Vagina (tissue), 2 donors: Measurements from ENCODE around the gene C9orf78.

ENCODE experiments used
- CTCF ChIP-seq, 3 experiments: fragments of 450-650 bp in 2 of 3; fragments of 200-600 bp in 1 of 3; sonication (generic) in 1 of 3; IDR thresholded peaks; one replicate each; pipeline ENCODE4 v1.5.1; 2017 to 2019; ENCODE audit warnings: antibody characterized with exemption in 3 of 3, mild to moderate bottlenecking in 2 of 3, moderate library complexity in 2 of 3
- POLR2A ChIP-seq, 2 donors: fragments of 450-650 bp; IDR thresholded peaks; one replicate each; pipeline ENCODE4 v1.6.1; 2017; ENCODE audit warnings: antibody characterized with exemption in 2 of 2, mild to moderate bottlenecking in 2 of 2, moderate library complexity in 2 of 2
- POLR2AphosphoS5 ChIP-seq, 2 donors: sonication (generic); formaldehyde crosslinking; IDR thresholded peaks; one replicate each; pipeline ENCODE4 v1.9.0; 2017; ENCODE audit warnings: antibody characterized with exemption in 2 of 2, mild to moderate bottlenecking in 2 of 2, low read depth in 1 of 2; ENCODE audit not compliant: insufficient read depth in 1 of 2

GRCh38 chr9:129849901-129850300 lies 14.8 kb upstream of the C9orf78 start:
- TF ChIP-seq CTCF (IDR thresholded peaks at IDR 0.05) (no peak), POLR2A (IDR thresholded peaks at IDR 0.05) (no peak), POLR2AphosphoS5 (IDR thresholded peaks at IDR 0.05; ENCODE audit: insufficient read depth in 1 of 2, low read depth in 1 of 2) (no peak)
